ENCODE measurements around the gene MACROD2.
"Not testable (repeated sequence)": the region's sequence is repeated elsewhere in the genome, so short reads cannot be mapped to it uniquely, and the experiment has no call there.

MACROD2 gene

GRCh38 chr20:15806105-15806504 lies 1810.8 kb downstream of the MACROD2 start:
- POLR2A ChIA-PET, result no interaction called here

GRCh38 chr20:15807271-15807670 lies 1812.0 kb downstream of the MACROD2 start:
- TF ChIP-seq, protein P1, sequence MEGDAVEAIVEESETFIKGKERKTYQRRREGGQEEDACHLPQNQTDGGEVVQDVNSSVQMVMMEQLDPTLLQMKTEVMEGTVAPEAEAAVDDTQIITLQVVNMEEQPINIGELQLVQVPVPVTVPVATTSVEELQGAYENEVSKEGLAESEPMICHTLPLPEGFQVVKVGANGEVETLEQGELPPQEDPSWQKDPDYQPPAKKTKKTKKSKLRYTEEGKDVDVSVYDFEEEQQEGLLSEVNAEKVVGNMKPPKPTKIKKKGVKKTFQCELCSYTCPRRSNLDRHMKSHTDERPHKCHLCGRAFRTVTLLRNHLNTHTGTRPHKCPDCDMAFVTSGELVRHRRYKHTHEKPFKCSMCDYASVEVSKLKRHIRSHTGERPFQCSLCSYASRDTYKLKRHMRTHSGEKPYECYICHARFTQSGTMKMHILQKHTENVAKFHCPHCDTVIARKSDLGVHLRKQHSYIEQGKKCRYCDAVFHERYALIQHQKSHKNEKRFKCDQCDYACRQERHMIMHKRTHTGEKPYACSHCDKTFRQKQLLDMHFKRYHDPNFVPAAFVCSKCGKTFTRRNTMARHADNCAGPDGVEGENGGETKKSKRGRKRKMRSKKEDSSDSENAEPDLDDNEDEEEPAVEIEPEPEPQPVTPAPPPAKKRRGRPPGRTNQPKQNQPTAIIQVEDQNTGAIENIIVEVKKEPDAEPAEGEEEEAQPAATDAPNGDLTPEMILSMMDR (IDR thresholded peaks at IDR 0.05; ENCODE audit: control extremely low read depth, extremely low read depth, low read depth, missing control alignments), result no peak
- ChIA-PET CTCF (no interaction called here), POLR2A (no interaction called here)
- no peak for DNase-seq (ENCODE audit: extremely low spot score)

More at GRCh38 chr20:15806105-15806504, 1810.8 kb downstream of the MACROD2 start:
- TF ChIP-seq, protein P1 (IDR thresholded peaks at IDR 0.05; ENCODE audit: control extremely low read depth, extremely low read depth, low read depth, missing control alignments), result no peak
- DNase-seq (ENCODE audit: extremely low spot score), result no peak
- CTCF ChIA-PET, result interaction anchor here (1.2 kb wide), 1 partner anchor 13 kb away, joined by 3 read pairs; no protein-coding TSS in a partner anchor

DNA sequence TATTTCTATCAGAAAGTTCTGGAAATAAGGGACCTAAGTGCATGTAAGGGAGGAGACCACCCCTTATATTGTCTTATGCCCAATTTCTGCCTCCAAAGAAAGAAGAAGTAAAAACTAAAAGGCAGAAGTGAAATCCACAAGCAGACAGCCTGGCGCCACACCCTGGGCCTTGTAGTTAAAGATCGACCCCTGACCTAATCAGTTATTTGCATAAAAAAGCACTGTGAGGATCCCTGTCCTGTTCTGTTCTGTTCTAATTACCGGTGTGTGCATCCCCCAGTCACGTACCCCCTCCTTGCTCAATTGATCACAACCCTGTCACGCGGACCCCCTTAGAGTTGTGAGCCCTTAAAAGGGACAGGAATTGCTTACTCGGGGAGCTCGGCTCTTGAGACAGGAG lies 1812.5 kb downstream of the MACROD2 start:
- CTCF ChIA-PET; POLR2A ChIA-PET; DNase-seq (ENCODE audit: extremely low spot score): not testable (repeated sequence)

- POLR2A ChIA-PET, result no interaction called here
- DNase-seq (ENCODE audit: extremely low spot score), result no peak
- CTCF ChIA-PET, result interaction anchor here (1.2 kb wide), 1 partner anchor 12 kb away, joined by 3 read pairs; no protein-coding TSS in a partner anchor
- TF ChIP-seq, protein P1 (IDR thresholded peaks at IDR 0.05; ENCODE audit: control extremely low read depth, extremely low read depth, low read depth, missing control alignments), result no peak
Observed at GRCh38 chr20:15811951-15812350, 1816.6 kb downstream of the MACROD2 start.

DNA sequence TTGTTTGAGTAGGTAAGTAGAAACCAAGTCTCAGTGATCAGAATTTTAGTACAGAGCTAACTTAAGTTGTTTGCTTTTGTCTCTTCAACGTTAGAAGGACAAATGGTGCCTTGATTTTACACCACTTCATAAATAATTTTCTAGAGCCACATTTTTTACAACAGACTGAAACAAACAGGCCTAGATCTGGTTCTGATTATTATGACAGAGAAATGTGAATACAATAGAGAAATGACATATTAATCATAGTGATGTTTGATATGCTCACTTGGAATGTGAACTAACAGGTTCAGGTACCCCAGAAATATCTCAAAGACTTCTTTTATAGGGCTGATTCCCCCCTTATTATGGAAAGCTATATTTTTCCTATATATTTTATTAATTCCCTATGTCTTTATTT lies 1817.4 kb downstream of the MACROD2 start:
- DNase-seq (ENCODE audit: extremely low spot score), result no peak
- ChIA-PET CTCF (interaction anchor here (1.1 to 1.2 kb wide), 2 partner anchors 9 to 13 kb away, joined by 3 to 5 read pairs; no protein-coding TSS in a partner anchor), POLR2A (no interaction called here)
- TF ChIP-seq, protein P1 (IDR thresholded peaks at IDR 0.05; ENCODE audit: control extremely low read depth, extremely low read depth, low read depth, missing control alignments), result no peak

GRCh38 chr20:15814360-15814759 lies 1819.0 kb downstream of the MACROD2 start:
- DNase-seq (ENCODE audit: extremely low spot score), result no peak
- ChIA-PET POLR2A (no interaction called here), CTCF (no interaction called here)
- TF ChIP-seq, protein P1 (IDR thresholded peaks at IDR 0.05; ENCODE audit: control extremely low read depth, extremely low read depth, low read depth, missing control alignments), result no peak

GRCh38 chr20:15814911-15815310 lies 1819.6 kb downstream of the MACROD2 start:
- TF ChIP-seq, protein P1 (IDR thresholded peaks at IDR 0.05; ENCODE audit: control extremely low read depth, extremely low read depth, low read depth, missing control alignments), result no peak
- ChIA-PET CTCF (no interaction called here), POLR2A (no interaction called here)
- DNase-seq (ENCODE audit: extremely low spot score), result no peak
